GM19463 (cell line): ENCODE measurements around the gene OR6Q1.
"Not testable (repeated sequence)": the region's sequence is repeated elsewhere in the genome, so short reads cannot be mapped to it uniquely, and the experiment has no call there.

ENCODE experiments used
- ATAC-seq: cut with Tn5 transposase; IDR thresholded peaks from one replicate; pipeline ENCODE4 v1.9.1; 2021; ENCODE audit warnings: mild to moderate bottlenecking, moderate library complexity; ENCODE audit not compliant: unreplicated experiment

Gene OR6Q1, protein sequence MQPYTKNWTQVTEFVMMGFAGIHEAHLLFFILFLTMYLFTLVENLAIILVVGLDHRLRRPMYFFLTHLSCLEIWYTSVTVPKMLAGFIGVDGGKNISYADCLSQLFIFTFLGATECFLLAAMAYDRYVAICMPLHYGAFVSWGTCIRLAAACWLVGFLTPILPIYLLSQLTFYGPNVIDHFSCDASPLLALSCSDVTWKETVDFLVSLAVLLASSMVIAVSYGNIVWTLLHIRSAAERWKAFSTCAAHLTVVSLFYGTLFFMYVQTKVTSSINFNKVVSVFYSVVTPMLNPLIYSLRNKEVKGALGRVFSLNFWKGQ

DNA sequence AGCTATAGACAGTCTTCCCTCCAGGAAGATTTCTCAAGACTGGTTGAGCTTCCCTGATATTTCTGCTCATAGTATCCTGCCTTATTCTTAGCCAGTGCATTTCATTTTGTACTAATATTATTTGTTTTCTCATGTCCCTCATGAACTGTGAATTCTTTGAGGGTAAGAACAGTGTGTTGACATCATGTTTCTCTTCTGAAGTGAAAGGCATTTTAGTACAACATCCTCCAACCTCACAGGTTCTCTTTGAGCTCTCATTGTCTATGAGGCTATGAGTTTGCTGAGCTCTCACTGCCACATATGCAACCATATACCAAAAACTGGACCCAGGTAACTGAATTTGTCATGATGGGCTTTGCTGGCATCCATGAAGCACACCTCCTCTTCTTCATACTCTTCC lies at the start of gene OR6Q1:
Gene OR6Q1, plus strand, starts transcription at position 301 of the 400 bp plus-strand sequence. Its CDS starts 0 bp downstream, at position 301.
- no peak for ATAC-seq

DNA sequence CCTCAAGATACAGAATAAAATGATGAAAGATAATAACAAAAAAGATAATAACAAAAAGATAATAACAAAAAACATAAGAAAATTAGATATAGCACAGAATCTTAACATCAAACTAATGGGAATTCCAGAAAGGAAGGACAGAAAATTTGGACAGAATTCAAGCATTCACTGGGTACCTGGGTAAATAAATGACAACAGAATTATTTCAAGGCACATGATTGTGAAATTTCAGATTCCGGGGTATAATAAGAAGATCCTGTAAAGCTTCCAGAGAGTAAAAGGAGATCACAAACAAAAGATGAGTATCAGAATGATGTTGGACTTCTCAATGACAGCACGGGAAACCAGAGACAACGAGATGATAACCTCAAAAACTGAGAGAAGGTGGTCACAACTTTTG lies 49.2 kb upstream of the OR6Q1 start:
- no peak for ATAC-seq

DNA sequence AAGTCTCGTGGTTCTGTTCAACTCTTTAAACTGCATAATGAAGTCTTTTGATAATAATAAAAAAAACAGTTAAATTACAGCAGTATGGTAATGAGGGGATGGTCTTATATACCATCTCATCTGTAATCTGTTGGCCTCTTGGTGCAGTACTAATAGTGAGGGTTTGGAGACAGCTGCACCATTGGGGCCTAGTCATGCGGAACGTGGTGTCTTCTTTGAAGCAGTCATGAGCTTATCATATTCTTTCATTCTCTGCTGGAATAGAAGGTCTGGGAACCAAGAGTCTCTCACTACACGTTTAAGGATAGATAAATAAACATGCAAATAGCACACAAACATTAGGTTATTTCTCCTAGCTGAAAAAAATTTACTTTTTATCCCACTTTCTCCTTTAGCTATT lies 48.0 kb upstream of the OR6Q1 start:
- no peak for ATAC-seq

DNA sequence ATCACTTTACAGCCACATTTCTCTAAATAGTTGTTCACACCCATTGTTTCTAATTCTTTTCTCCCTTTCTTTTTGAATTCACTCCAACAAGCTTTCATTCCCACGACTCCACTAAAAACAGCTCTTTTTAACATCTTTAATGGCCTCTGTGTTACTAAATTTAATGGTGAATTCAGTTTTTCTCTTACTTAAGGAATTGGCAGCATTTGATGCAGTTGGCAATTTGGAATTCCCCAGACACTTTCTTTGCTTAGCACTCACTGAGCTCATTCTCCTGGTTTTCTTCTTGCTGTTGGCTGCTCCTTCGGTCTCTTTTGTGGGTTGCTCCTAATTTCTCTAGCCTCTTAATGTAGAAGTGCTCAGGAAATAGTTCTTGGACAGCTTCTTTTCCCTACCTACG lies 47.6 kb upstream of the OR6Q1 start:
- ATAC-seq: no peak

DNA sequence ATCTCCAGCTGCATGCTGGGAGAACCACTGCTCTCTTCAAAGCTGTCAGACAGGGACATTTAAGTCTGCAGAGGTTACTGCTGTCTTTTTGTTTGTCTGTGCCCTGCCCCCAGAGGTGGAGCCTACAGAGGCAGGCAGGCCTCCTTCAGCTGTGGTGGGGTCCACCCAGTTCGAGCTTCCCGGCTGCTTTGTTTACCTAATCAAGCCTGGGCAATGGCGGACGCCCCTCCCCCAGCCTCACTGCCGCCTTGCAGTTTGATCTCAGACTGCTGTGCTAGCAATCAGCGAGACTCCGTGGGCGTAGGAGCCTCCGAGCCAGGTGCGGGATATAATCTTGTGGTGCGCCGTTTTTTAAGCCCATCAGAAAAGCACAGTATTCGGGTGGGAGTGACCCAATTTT lies 31.2 kb upstream of the OR6Q1 start:
- ATAC-seq: not testable (repeated sequence)

DNA sequence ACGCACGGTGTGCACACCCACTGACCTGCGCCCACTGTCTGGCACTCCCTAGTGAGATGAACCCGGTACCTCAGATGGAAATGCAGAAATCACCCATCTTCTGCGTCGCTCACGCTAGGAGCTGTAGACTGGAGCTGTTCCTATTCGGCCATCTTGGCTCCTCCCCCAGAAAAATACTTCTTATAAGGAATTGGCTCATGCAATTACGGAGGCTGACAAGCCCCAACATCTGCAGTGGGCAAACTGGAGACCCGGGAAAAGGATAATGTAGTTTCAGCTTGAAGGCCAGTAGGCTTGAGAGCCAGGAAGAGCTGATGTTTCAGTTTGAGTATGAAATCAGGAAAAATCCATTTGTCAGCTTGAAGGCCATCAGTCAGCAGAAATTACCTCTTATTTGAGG lies 30.7 kb upstream of the OR6Q1 start:
- ATAC-seq: not testable (repeated sequence)

DNA sequence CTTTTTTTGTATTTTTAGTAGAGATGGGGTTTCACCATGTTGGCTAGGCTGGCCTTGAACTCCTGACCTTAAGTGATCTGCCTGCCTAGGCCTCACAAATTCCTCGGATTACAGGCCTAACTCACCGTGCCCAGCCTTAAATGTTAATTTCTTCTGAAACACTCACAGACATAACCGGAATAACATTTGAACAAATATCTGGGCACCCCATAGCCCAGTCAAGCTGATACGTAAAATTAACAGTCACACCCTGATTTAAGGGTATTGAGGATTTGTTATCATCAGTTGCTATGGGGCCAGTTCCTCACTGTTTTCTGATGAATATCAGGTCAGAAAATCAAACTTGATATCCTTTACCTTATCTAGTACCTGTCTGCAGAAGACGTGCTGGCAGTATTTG lies 30.1 kb upstream of the OR6Q1 start:
- ATAC-seq: no peak

DNA sequence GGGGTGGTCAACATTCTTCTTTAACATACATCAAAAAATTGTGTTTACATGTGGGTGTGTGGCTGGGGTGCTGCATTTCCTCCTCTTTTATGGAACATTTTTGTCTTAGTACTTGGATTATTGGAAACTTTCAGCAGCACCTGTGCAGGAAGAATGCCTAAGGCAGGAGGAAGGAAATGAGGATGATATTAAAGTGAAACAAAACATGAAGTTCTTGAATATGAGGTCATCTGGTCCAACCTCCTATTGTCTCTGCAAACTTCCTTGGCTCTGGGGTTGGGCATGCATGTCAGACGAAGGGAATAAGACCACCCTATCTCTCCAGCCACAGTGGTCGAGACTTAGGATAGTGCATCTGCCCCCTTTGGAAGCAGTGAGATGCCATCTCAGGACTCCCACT lies 27.7 kb upstream of the OR6Q1 start:
- ATAC-seq: no peak

DNA sequence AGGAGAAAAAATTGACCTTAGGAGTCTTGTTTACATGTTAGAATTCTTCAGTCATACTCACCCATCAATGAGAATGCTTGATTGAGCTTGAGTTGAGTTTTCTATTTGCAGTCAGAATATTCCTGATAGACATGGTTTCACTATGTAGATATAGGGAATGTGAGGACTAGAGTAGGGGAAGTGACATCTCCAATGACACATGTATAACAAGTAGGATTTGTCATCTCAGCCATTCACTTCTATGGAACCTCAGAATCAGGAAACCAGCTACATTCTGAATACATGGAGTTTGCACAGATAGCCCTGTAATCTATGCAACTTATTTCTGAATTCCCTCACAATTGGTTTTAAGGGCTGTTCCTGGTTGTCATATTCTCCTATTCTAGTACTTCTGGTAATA lies 27.2 kb upstream of the OR6Q1 start:
- no peak for ATAC-seq

DNA sequence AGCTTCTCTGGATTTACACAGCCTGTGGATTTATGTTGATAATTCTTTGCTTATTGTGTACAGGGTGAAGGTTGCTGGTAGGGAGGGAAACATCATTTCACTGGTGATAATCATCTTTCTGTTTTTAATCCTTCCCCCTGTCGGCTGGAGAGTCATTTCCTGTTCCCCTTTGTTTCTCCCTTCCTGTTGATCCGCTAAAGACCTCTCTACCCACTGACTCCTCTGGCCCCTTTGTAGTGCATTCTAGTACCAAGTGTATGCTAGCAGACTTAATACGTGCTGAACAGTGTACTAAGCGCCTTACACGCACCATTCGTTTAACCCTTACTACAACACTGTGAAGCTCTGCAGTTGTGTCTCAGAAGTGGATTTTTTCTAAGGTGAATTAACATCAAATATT lies 26.1 kb upstream of the OR6Q1 start:
- ATAC-seq: no peak

DNA sequence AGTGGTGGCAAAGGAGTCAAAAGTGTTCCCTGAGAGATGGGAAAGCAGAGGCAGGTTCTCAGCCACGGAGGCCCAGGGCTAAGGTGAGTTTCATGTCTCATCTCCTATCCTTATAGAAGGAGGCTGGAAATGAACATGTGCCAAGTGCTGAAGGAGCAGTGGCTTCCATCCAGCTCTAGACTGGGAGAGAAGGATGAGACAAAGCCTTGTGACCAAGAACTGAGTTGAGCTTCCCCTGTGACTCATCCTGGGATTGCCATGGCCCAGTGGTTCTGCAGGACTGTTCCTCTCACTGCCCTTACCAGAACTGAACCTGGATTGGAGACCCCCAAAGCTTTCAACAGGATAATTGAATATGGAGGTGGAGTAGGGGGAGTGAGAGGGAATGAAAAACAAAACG lies 23.8 kb upstream of the OR6Q1 start:
- ATAC-seq: no peak

DNA sequence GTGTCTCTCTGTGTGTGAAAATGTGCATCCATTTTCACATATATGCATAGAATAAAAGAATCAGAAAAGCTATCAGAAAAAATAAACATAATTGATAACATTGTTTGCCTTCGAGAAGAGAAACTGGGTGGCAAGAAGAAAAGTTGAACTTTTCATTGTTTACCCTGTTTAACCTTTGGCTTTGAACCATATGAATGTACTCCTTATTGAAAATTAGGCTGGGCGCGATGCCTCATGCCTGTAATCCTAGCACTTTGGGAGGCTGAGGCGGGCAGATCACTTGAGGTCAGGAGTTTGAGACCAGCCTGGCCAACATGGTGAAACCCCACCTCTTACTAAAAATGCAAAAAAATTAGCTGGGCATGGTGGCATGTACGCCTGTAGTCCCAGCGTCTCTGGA lies 19.0 kb upstream of the OR6Q1 start:
- no peak for ATAC-seq

DNA sequence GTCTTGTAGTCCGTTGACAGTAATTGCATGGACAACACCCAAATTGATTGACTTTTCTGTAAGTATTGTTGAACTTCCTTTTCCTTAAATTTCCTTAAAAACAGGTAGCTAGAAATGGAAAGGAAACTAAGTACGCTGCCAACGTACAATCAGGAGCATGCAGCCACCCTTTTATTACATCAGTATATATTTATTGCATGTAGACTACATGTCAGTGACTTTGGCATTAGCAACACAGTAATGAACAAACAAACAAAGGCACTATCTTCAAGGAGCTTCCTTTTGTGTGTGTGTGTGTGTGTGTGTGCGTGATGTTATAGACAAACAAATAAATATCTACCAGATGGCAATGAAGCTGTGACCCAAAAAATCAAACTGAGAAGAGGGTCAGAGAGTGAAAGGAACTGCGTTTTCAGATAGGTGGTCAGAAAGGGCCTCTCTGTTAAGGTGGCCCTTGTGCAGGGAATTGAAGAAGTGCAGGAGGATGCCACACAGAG lies 7.3 kb upstream of the OR6Q1 start, which contains the start of gene OR9Q1:
Gene OR9Q1, plus strand, starts transcription at position 447 of the 497 bp plus-strand sequence. CDS start 155,564 bp downstream, outside the sequence.
- no peak for ATAC-seq

DNA sequence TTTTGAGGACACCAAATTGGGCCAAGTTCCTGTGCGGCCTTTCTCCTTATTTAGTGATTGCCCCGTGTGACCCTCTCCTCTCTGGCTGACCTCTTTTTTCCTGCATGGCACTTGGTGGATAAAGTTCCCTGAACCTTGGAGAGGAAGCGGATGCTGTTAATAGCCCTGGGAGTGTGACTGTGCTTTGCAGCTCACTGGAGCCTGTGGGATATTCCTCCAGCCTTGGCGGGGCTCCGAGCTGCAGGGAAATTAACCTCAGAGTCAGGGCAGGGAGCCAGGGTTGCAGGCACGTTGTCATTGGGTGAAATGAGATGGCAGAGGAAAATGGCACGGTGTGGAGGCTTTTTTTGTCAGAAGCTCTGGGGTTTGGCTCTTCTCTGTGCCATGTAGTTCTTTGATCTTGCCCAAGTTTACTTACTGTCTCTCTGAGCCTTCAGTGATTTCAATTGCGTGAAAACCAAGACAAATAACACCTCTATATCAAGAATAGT lies 6.1 kb upstream of the OR6Q1 start:
- ATAC-seq: no peak

DNA sequence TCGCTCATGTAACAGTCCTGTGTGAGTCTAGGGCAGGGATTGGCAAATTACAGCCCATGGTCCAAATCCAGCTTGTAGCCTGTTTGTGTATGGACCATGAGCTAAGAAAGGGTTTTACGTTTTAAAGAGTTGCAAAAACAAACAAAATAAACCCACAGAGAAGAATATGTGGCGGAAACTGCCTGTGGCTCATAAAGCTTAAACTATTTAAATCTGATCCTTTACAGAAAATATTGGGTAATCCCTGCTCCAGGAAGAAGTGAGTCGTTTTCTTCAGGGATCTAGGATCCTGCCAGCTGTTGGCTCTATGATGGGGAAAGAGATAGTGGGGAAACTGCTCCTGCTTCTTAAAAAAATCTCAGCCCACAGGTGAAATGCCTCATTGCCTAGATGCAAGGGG lies 3.4 kb upstream of the OR6Q1 start:
- ATAC-seq: no peak

DNA sequence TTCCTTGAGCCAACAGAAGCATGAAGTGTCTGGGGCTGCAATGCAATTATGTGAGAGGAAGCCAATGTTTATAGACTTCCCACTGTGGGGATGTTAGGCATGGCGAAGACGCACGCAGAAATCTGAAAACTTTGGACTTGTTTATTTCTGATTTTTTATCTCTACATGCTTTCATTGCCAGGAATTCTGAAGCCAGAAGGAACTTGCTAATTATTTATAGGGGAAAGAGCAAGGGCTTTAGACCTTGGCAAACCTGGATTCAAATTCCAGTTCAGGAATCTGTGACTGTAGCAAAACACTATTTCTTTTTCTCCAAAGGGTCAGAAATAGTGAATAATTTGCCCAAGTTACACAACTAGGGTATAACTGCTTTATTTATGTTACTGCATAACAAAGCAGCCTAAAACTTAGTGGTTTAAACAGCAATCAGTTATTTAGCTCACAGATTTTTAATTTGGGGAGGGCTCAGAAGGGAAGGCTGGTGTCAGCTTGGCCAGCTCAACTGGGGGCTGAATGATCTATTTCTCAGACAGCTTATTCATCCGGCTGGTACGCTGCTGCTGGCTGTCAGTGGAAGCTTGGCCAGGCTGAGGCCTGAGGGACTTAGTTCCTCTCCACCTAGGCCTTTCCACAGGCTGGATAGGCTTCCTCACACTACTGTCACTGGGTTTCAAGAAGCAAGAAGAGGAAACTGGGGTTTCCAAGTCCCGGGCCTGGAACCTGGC lies 1.9 kb upstream of the OR6Q1 start:
- no peak for ATAC-seq

DNA sequence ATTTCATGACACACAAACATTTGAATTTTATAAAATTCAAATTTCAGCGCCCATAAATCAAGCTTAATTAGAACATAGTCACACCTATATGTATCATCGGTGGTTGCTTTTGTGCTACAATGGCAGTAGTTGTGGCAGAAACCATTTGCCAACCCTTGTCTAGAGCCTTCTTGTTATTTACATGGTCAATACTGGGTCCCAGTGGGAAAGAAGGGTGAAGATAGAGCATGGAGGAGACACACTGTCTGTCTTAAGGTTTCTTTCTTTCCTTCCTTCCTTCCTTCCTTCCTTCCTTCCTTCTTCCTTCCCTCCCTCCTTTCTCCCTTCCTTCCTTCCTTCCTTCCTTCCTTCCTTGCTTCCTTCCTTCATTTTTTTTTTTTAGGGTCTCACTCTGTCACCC lies 3.7 kb downstream of the OR6Q1 start:
- no peak for ATAC-seq

DNA sequence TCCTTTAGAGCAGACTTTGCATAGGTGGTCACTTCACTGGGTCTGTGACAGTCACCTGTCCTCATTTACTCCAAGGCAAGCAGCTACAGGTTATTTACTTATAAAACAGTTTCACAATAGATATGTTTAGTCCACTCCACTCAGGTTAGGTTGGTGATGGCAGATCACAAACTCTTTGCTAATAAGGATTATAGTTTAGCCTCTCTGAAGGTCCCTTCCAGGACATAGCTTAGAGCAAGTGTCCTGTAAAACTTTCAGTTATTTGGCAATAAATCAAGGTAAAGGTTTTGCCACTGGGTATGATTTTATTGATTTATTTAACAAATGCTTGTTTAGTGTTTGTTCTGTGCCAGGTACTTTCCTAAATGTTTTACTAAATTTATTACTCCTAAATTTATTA lies 8.8 kb downstream of the OR6Q1 start:
- ATAC-seq: no peak

DNA sequence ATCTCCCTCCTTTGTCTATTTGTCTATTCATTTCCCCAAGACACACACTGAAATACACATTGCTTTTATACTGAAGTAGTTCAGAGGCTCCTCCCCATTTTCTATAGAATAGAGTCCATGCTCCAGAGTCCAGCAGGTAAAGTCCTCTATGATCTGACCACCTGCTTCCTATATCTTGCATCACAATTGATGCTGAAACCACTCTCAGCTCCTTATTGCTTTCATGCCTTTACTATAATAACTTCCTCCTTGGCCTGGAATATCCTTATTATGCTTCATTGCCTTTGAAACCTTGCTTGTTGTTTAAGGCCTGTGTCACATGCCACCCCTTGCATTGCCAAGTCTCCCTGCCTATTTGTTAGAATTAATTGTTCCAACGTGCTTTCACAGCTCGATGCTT lies 12.6 kb downstream of the OR6Q1 start:
- ATAC-seq: no peak

DNA sequence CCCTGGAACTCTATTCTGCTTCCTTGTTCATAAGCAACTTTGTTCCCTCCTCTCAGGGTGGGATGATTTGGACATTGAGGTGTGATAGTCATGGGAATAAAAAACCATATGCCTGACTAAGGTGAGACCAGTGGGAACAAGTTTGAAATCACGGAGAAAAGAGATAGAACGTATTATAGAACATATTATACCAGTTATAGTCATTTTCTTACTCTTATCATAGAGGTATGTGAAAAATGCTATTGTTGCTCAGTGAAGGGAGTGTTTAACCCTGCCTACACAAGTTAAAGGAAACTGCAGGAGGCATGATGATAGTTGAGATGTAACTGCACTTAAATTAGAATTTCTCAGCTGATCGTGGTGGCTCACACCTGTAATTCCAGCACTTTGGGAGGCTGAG lies 15.5 kb downstream of the OR6Q1 start:
- ATAC-seq: no peak

DNA sequence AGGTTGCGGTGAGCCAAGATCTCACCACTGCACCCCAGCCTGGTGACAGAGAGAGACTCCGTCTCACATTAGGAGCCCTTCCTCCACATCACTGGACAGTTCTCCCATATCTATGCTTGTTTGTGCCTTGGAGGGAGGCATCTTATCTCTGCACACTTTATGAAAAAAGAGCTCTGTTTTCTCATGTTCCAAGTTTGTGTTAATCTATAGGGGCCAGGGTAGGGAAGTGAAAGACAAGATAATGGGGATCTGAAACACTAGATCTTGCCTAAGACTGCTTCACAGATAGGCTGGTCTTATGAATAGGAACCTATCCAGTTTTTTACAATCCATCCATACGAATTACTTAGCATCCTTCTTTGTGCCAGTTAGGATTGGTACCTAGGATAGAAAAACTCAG lies 17.1 kb downstream of the OR6Q1 start:
- no peak for ATAC-seq

DNA sequence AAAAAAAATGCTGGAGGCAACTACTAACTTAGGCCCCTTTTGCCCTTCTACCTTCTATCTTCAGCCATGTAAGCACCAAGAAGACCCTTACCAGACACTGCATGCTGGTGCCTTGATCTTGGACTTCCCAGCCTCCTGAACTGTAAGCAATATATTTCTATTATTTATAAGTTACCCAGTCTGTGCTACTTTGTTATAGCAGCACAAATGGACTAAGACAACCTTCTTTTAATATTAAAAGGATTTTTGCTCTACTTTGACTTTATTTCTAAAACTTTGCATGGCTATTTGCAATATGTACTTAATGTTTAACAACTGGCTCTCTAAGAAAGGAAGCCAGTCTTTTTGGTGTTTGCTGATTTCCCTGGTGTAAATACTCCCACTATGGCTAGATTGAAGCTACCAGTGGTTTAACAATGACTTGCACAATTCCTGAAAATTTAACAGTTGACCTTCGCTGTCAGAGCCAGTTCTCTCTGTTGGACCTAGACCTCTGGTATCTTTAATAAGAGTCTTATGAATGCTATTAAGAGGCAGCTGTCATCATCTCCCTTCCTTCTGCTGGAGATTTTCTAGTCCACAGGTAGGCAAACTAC lies 25.2 kb downstream of the OR6Q1 start:
- ATAC-seq: no peak
